SJSA1 (cell line): ENCODE data around the gene GABRA5. TPM values are rescaled to one million over a fixed set of nuclear protein-coding genes. Genes with fewer than 3 reads are reported as not detected.

Experiments
- DNase-seq, 2 experiments: peaks; one replicate each; pipeline ENCODE4 v3.0.0-alpha.2; 2015 to 2020; ENCODE audit warnings: low spot score in 2 of 2, low read depth in 1 of 2
- H3K27ac ChIP-seq: fragments of 250-450 bp; sonication (Bioruptor Pico); 2 replicates; pipeline ENCODE4 v1.5.1; 2020; ENCODE audit warnings: mild to moderate bottlenecking, moderate library complexity
- H3K27me3 ChIP-seq: fragments of 250-450 bp; sonication (Bioruptor Pico); replicated peaks from 2 replicates; pipeline ENCODE4 v1.5.1; 2020; ENCODE audit warnings: mild to moderate bottlenecking, moderate library complexity
- H3K36me3 ChIP-seq: fragments of 250-450 bp; sonication (Bioruptor Pico); 2 replicates; pipeline ENCODE4 v1.5.1; 2020; ENCODE audit warnings: mild to moderate bottlenecking
- H3K4me1 ChIP-seq: fragments of 250-450 bp; sonication (Bioruptor Pico); replicated peaks from 2 replicates; pipeline ENCODE4 v1.6.1; 2021; ENCODE audit warnings: mild to moderate bottlenecking
- H3K4me3 ChIP-seq: fragments of 250-450 bp; sonication (Bioruptor Pico); 2 replicates; pipeline ENCODE4 v1.5.1; 2020; ENCODE audit warnings: mild to moderate bottlenecking
- H3K9me3 ChIP-seq: fragments of 250-450 bp; sonication (Bioruptor Pico); replicated peaks from 2 replicates; pipeline ENCODE4 v1.5.1; 2020; ENCODE audit warnings: mild to moderate bottlenecking
- total RNA-seq: library from RNA; depleted of rRNA; stranded (reverse); fragments of >200 nt; shearing (Covaris generic); gene quantifications from 2 replicates; pipeline ENCODE4 v1.2.3, GENCODE V29; 2014

GABRA5 gene
- total RNA-seq, 1 experiment from 2014 or later = not detected

DNA sequence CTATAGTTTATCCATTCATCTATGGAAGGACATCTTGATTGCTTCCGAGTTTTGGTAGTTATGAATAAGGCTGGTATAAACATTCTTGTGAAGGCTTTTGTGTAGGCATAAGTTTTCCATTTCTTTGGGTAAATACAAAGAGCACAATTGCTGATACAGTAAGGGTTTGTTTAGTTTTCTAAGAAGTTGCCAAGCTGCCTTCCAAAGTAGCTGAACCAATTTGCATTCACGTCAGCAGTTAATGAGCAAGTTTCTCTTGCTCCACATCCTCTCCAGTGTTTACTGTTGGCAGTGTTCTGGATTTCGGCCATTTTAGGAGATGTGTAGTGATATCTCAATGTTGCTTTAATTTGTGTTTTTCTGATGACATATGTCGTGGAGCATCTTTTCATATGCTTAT, 34.2 kb downstream of the GABRA5 start:
- Histone ChIP-seq H3K27me3 (no peaks in the 10 kb centered on the region), H3K27ac (no peak overlapping the region), H3K36me3 (no peaks in the 10 kb centered on the region), H3K4me1 (no peaks in the 10 kb centered on the region), H3K4me3 (no peak overlapping the region), H3K9me3 (no peaks in the 10 kb centered on the region; the same call in 1 of the 2 replicates)
- DNase-seq = no peak

DNA sequence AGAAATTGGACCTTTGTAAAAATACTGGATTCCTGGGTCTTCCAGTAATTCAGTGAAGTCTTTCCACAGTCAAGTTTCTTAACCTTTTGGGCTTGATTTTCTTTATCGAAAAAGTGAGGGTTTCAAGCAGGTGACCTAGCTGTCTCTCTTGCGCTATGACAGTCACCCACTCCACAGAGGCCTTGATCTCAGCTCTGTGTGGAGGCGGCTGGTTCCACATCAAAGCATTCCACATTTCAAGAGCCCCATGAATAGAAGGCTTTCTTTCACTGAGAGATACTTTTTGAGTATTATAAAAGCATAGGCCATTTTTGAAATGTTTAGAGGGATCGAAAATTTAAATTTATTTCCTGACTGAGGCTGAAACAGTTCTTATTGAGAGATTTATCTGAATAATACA, 43.9 kb downstream of the GABRA5 start:
- H3K27ac ChIP-seq = no peak overlapping the region
- H3K36me3 ChIP-seq = no peaks in the 10 kb centered on the region
- H3K27me3 ChIP-seq = no peaks in the 10 kb centered on the region
- no peak for DNase-seq
- no peaks in the 10 kb centered on the region for H3K4me1 ChIP-seq
- H3K4me3 ChIP-seq = no peak overlapping the region
- H3K9me3 ChIP-seq = no peaks in the 10 kb centered on the region; the same call in none of the 2 replicates

DNA sequence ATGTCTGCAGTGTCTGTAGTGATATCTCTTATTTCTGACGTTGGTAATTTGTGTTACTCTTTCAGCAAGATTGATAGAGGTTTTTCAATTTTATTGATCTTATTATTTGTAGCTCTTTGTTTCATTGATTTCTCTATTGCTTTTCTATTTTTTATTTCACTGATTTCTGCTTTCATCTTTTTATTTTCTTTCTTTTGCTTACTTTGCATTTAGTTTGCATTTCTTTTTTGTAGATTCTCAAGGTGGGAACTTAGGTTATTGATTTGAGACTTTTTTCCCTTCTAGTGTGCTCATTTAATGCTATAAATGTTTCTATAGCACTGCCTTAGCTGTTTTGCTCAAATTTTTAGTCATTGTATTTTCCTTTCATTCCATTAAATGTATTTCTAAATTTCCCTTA, 54.6 kb downstream of the GABRA5 start:
- no peak overlapping the region for H3K27ac ChIP-seq
- no peak overlapping the region for H3K4me3 ChIP-seq

DNA sequence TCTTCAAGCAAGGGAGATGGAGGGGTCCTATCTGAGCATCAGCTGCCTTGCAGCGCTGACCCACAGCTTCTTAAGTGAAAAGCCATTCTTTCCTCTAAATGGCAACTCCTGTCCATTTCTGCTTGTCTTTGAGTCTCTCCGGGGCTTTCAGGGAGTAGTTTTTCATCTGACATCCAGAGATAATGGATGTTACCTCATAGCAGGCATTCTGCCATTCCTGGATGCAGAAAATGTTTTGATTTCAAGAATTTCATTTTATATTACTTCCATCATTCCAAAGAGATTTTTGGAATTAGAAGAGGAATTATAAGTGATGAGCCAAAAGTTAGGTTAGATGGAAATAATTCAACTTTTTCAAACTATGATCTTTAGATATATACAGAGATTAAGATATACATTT, 59.2 kb downstream of the GABRA5 start:
- Histone ChIP-seq H3K27me3 (no peaks in the 10 kb centered on the region), H3K4me3 (no peak overlapping the region), H3K4me1 (no peaks in the 10 kb centered on the region), H3K9me3 (no peaks in the 10 kb centered on the region), H3K27ac (no peak overlapping the region), H3K36me3 (no peaks in the 10 kb centered on the region)
- DNase-seq = no peak

More for the DNA sequence above, 54.6 kb downstream of the GABRA5 start:
- Histone ChIP-seq H3K36me3 (no peaks in the 10 kb centered on the region), H3K27me3 (no peaks in the 10 kb centered on the region), H3K4me1 (no peaks in the 10 kb centered on the region), H3K9me3 (no peaks in the 10 kb centered on the region)
- no peak for DNase-seq

DNA sequence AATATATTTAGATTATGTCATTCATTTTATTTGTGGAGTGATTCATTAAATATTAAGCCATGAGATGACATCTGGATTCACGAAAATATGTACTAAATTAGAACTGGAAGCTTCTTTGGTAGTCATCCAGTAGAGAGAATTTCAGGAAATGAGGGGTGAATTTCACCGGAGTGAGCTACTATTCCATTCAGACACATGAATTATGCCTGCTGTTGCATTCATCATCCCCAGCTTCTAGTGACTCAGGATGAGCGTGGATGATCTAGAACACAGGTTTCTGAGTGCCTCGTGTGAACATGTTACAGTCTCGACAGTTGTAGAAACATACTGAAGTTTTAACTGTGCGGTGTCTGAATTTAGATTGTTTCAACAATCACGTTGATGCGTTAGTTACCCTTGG, 61.2 kb downstream of the GABRA5 start:
- DNase-seq = no peak
- no peaks in the 10 kb centered on the region for H3K9me3 ChIP-seq

DNA sequence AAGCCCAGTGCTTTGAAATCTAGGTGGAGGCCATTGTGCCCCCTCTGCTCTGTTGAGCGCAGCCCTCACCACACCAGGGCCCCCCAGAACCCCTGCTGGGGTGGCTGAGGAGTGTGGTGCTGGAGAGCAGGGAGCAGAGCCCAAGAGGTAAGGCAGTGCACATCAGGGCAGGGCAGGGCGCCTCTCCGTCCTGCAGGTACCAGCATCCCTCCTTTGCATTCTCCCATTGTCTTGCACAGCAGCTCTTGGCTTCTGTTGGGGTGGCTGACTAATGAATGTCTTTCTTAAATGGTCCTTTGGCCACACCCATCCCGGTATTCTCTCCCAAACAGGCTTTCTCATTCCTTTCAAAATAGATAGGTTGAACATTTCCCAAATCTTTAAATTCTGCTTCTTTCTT, 62.7 kb downstream of the GABRA5 start:
- DNase-seq = no peak
- H3K27ac ChIP-seq = no peak overlapping the region
- H3K36me3 ChIP-seq = no peaks in the 10 kb centered on the region

More for the DNA sequence above, 61.2 kb downstream of the GABRA5 start:
- H3K27ac ChIP-seq = no peak overlapping the region
- no peak overlapping the region for H3K4me3 ChIP-seq
- H3K27me3 ChIP-seq = no peaks in the 10 kb centered on the region
- no peaks in the 10 kb centered on the region for H3K4me1 ChIP-seq
- H3K36me3 ChIP-seq = no peaks in the 10 kb centered on the region

DNA sequence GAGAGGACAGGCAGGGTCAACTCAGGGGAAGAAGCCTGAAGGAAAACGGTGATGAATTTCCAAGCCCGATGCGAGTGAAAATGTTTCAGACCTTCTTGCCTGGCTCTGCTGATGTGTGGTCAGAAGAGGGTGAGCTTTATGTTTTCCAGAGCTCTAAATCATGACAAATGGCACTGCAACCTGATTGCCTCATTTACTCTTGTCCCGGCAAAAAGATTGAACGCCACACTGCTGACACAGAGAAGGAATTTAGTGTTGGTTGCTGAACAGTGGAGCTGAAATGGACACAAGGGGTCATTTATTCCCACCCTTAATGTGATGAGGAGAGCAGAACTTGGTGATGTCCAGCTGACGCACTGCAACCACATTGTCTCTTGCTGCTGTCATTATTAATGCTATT, 68.0 kb downstream of the GABRA5 start:
- no peak for DNase-seq
- H3K4me1 ChIP-seq = no peaks in the 10 kb centered on the region
- no peak overlapping the region for H3K27ac ChIP-seq
- no peak overlapping the region for H3K4me3 ChIP-seq
- H3K36me3 ChIP-seq = no peaks in the 10 kb centered on the region
- H3K27me3 ChIP-seq = no peaks in the 10 kb centered on the region
- H3K9me3 ChIP-seq = no peaks in the 10 kb centered on the region

More for the DNA sequence above, 62.7 kb downstream of the GABRA5 start:
- Histone ChIP-seq H3K9me3 (no peaks in the 10 kb centered on the region), H3K4me1 (no peaks in the 10 kb centered on the region), H3K4me3 (no peak overlapping the region), H3K27me3 (no peaks in the 10 kb centered on the region)

DNA sequence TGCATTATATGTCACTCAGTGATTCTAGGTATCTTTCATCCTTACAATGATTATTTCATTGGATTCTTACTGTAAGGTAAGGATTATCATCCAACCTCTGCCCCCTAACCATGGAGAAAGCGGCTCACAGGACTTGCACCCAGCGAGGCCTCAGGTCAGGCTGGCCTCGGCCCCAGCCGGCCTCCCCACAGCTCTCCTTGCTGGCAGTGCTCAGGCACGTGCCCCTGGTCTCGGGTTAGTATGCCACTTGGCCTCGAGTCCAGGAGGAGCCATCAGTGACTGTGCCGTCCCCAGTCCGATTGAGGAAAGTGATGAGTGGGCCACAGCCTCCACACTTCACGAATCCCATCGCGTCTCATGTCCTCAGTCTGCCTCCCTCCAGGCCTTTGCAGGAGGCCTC, 68.5 kb downstream of the GABRA5 start:
- Histone ChIP-seq H3K27me3 (no peaks in the 10 kb centered on the region), H3K27ac (no peak overlapping the region), H3K9me3 (no peaks in the 10 kb centered on the region), H3K4me3 (no peak overlapping the region), H3K4me1 (no peaks in the 10 kb centered on the region), H3K36me3 (no peaks in the 10 kb centered on the region)
- DNase-seq = no peak

DNA sequence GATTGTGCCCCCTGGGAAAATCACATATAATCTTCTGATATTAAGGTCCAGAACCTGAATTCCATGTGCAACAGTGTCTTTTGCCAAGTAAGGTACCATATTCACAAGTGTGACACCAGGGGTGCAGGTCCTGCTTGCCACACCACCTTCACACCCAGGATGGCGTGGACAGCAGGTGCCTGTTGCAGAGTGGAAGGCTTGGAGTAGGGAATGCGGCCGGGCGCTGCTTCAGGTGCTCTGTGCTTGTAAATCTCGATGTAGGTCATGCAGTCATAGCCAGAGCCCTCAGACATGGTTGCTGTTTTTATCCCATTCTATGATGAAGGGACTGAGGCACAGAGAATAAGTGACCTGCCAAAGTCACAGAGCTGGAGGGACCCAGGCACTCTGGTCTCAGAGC, 69.6 kb downstream of the GABRA5 start:
- Histone ChIP-seq H3K4me3 (no peak overlapping the region), H3K9me3 (no peaks in the 10 kb centered on the region), H3K27me3 (no peaks in the 10 kb centered on the region), H3K36me3 (no peaks in the 10 kb centered on the region), H3K27ac (no peak overlapping the region), H3K4me1 (no peaks in the 10 kb centered on the region)
- no peak for DNase-seq

DNA sequence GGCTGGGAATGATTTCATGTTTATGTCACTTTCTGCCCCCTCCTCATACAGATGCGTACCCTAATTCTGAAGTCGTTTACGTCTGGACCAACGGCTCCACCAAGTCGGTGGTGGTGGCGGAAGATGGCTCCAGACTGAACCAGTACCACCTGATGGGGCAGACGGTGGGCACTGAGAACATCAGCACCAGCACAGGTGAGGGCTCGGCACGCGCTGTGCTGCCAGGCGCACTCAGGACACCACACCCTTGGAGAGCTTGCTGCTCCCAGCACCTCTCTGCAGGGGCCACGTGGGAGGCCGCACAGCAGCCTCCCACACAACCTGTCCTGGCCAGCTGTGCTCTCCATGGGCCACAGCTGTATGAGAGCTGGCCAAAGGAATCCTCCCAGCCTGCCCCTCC, 70.3 kb downstream of the GABRA5 start:
- Histone ChIP-seq H3K4me1 (no peaks in the 10 kb centered on the region), H3K27ac (no peak overlapping the region), H3K4me3 (no peak overlapping the region), H3K9me3 (no peaks in the 10 kb centered on the region), H3K27me3 (no peaks in the 10 kb centered on the region), H3K36me3 (no peaks in the 10 kb centered on the region)
- DNase-seq = no peak

DNA sequence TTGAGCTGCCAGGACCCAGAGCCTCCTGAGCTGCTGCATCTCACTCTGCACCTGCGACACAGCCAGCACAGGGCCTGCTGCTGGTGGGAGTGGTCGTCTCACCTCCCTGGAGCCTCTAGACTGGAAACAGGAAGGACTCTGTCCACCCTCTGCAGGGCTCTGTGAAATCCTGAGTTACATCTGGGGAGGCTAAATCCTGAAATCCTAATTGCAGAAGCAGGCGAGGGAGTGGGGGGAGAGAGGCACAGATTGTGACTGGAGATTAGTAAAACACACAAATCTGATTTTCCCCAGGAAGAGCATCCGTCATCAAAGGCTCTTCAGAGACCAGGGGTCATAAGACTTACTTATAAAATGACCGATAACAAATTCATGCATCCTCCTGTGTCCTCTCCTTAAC, 72.5 kb downstream of the GABRA5 start:
- no peaks in the 10 kb centered on the region for H3K27me3 ChIP-seq
- no peak overlapping the region for H3K4me3 ChIP-seq
- no peak overlapping the region for H3K27ac ChIP-seq
- H3K4me1 ChIP-seq = no peaks in the 10 kb centered on the region
- no peaks in the 10 kb centered on the region for H3K36me3 ChIP-seq
- H3K9me3 ChIP-seq = no peaks in the 10 kb centered on the region
- DNase-seq = no peak

DNA sequence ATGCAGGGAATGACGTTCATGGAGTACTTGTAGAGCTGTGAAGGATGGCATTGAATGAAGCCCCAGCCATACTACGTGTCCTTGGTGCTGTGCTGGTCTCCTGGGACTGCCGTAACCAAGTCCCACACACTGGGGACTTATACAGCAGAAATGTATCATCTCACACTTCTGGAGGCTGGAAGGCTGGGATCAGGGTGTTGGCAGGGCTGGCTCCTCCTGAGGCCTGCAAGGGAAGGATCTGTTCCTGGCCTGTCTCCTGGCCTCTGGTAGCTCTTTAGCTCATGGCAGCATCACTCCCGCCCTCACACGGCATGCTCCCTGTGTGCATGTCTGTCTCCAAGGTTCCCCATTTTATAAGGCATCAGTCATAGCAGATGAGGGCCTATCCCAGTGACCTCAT, 74.6 kb downstream of the GABRA5 start:
- no peak for DNase-seq
- Histone ChIP-seq H3K4me1 (no peaks in the 10 kb centered on the region), H3K27ac (no peak overlapping the region)

DNA sequence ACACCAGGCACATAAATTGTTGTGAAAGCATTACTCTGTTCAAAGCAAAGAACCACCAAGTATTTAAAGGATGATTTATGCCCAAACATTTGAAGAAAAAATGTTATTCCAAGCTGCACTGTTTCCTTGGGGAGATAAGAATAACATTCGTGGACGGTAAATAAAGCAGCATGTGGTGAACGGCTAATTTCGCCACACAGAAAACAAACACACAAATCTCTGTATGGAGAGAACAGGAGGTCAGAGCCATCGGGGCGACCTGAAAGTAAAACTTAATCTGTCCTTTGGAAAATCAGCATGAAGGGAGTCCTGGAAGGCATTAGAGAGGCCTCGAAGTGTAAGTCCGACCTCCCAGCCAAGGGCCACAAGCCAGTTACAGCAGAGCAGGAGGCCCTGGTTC, 77.0 kb downstream of the GABRA5 start:
- Histone ChIP-seq H3K27ac (no peak overlapping the region), H3K36me3 (no peaks in the 10 kb centered on the region), H3K4me1 (no peaks in the 10 kb centered on the region), H3K27me3 (no peaks in the 10 kb centered on the region), H3K9me3 (no peaks in the 10 kb centered on the region), H3K4me3 (no peak overlapping the region)
- no peak for DNase-seq

More for the DNA sequence above, 74.6 kb downstream of the GABRA5 start:
- H3K27me3 ChIP-seq = no peaks in the 10 kb centered on the region
- no peaks in the 10 kb centered on the region for H3K9me3 ChIP-seq
- H3K36me3 ChIP-seq = no peaks in the 10 kb centered on the region
- no peak overlapping the region for H3K4me3 ChIP-seq

DNA sequence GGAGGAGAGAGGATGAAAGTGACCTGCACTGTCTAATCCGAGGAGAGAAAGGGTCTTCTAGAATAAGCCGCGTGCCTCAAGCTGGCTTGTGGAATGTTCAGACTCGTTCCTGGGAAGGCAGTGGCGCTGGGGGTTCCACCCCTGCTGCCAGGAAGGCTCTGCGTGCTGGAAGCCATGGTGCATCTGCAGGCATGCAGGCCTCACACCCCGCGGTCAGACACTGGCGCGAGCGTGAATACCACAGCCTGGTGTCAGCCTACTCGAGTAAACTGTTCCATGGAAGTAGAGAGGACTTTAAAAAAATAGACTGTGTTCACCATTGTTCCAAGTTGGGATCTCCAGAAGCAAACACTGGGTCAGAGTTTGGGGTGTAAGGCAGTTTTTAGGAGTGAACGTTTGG, 78.2 kb downstream of the GABRA5 start:
- H3K4me3 ChIP-seq = no peak overlapping the region
- no peak overlapping the region for H3K27ac ChIP-seq
- no peaks in the 10 kb centered on the region for H3K4me1 ChIP-seq
- H3K36me3 ChIP-seq = no peaks in the 10 kb centered on the region
- DNase-seq = no peak
- no peaks in the 10 kb centered on the region for H3K9me3 ChIP-seq
- no peaks in the 10 kb centered on the region for H3K27me3 ChIP-seq

DNA sequence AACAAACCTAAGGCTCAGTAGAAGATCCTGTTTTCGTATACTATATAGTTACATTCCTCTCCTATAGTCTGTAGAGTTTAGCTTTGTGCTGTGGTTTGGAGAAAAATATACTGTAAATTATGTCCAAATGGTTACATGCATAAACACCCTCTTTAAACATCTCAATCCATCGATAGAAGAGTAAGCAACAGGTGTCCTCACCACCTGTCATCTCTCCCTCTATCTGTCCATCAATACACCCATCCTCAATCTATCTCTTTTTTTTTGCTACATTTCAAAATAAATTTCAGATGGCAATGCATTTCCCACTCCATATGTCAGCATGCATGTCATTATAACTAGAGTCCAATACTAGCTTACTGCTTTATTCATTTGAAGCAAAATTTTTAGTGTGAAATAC, 83.1 kb downstream of the GABRA5 start:
- H3K36me3 ChIP-seq = no peaks in the 10 kb centered on the region
- H3K4me1 ChIP-seq = no peaks in the 10 kb centered on the region
- no peaks in the 10 kb centered on the region; the same call in none of the 2 replicates for H3K9me3 ChIP-seq
- no peaks in the 10 kb centered on the region for H3K27me3 ChIP-seq
- DNase-seq = no peak
- no peak overlapping the region for H3K4me3 ChIP-seq
- H3K27ac ChIP-seq = no peak overlapping the region
